IMR-90 (cell line): Measurements from ENCODE around the gene TRAPPC4. TPM values are rescaled to one million over a fixed set of nuclear protein-coding genes. Genes with fewer than 3 reads are reported as not detected.

Source experiments
- ATAC-seq: fragments of 200-7000 bp; cut with Tn5 transposase; 2 replicates; pipeline ENCODE4 v1.9.1; 2020; ENCODE audit warnings: low read depth, mild to moderate bottlenecking, moderate library complexity
- BruUV-seq: library from RNA; stranded (reverse); fragments of 400-500 nt; replicated peaks from 2 replicates; lab custom pipeline; 2021; lab: Mats Ljungman, UMichigan
- CTCF ChIA-PET: fragments of 300-600 bp; formaldehyde crosslinking; extraction: SDS; loops from one replicate; lab custom pipeline; 2021; ENCODE audit warnings: antibody characterized with exemption; lab: Yijun Ruan, JAX
- POLR2A ChIA-PET: fragments of 300-600 bp; sonication (Branson Sonifier 250); formaldehyde crosslinking; loops from one replicate; lab custom pipeline; 2022; ENCODE audit warnings: antibody characterized with exemption; ENCODE audit not compliant: unreplicated experiment; lab: Charles Lee
- DNase-seq: peaks from one replicate; pipeline ENCODE4 v3.0.0; 2013
- H2AFZ ChIP-seq: replicated peaks from 2 replicates; pipeline ENCODE3; 2013; ENCODE audit warnings: low read length, mild to moderate bottlenecking; ENCODE audit not compliant: poor library complexity
- H2AK5ac ChIP-seq: 2 replicates; pipeline ENCODE4 v1.6.1; 2013; ENCODE audit warnings: low read depth, low read length, inconsistent platforms
- H2AK9ac ChIP-seq: replicated peaks from 2 replicates; pipeline ENCODE3; 2013; ENCODE audit warnings: mild to moderate bottlenecking, low read depth, low read length, moderate library complexity; ENCODE audit not compliant: poor library complexity
- H2BK120ac ChIP-seq: 2 replicates; pipeline ENCODE4 v1.6.1; 2013; ENCODE audit warnings: low read depth, low read length, inconsistent platforms
- H2BK15ac ChIP-seq: 3 replicates; pipeline ENCODE4 v1.6.1; 2013; ENCODE audit warnings: low read depth, low read length, inconsistent platforms
- H2BK20ac ChIP-seq: 2 replicates; pipeline ENCODE4 v1.6.1; 2013; ENCODE audit warnings: low read depth, mild to moderate bottlenecking, inconsistent platforms, low read length, moderate library complexity
- H2BK5ac ChIP-seq: 2 replicates; pipeline ENCODE4 v1.6.1; 2013; ENCODE audit warnings: mild to moderate bottlenecking, low read depth, low read length, inconsistent platforms; ENCODE audit not compliant: poor library complexity, severe bottlenecking
- H3K14ac ChIP-seq: replicated peaks from 2 replicates; pipeline ENCODE4 v1.6.1; 2013; ENCODE audit warnings: low read depth, low read length, inconsistent platforms
- H3K18ac ChIP-seq: 2 replicates; pipeline ENCODE4 v1.6.1; 2013; ENCODE audit warnings: low read depth, low read length, control low read depth
- H3K23ac ChIP-seq: 2 replicates; pipeline ENCODE4 v1.6.1; 2013; ENCODE audit warnings: low read depth, low read length, inconsistent platforms
- H3K27ac ChIP-seq: 2 replicates; pipeline ENCODE4 v1.5.1; 2013; ENCODE audit warnings: mild to moderate bottlenecking, control low read depth, low read length; ENCODE audit not compliant: insufficient read depth
- H3K27me3 ChIP-seq: 2 replicates; pipeline ENCODE4 v1.6.1; 2013; ENCODE audit warnings: low read length; ENCODE audit not compliant: control insufficient read depth, insufficient read depth
- H3K36me3 ChIP-seq: 2 replicates; pipeline ENCODE4 v1.6.1; 2013; ENCODE audit warnings: low read length, mixed read lengths; ENCODE audit not compliant: control insufficient read depth, insufficient read depth
- H3K4ac ChIP-seq: 2 replicates; pipeline ENCODE4 v1.6.1; 2013; ENCODE audit warnings: low read depth, low read length, inconsistent platforms
- H3K4me1 ChIP-seq: 2 replicates; pipeline ENCODE4 v1.6.1; 2013; ENCODE audit warnings: low read length, mixed read lengths; ENCODE audit not compliant: control insufficient read depth, insufficient read depth
- H3K4me2 ChIP-seq: 2 replicates; pipeline ENCODE4 v1.6.1; 2013; ENCODE audit warnings: low read depth, mild to moderate bottlenecking, control low read depth, low read length, moderate library complexity
- H3K4me3 ChIP-seq: 2 replicates; pipeline ENCODE4 v1.5.1; 2013; ENCODE audit warnings: low read depth, mild to moderate bottlenecking, control low read depth, low read length, moderate library complexity; ENCODE audit not compliant: insufficient read depth
- H3K56ac ChIP-seq: 2 replicates; pipeline ENCODE4 v1.6.1; 2013; ENCODE audit warnings: low read length, inconsistent platforms; ENCODE audit not compliant: insufficient read depth; ENCODE audit errors: extremely low read depth
- H3K79me1 ChIP-seq, 2 experiments: 2 replicates each; pipeline ENCODE4 v1.6.1; 2013; ENCODE audit warnings: low read length in 2 of 2, inconsistent platforms in 1 of 2, low read depth in 1 of 2
- H3K9ac ChIP-seq: 2 replicates; pipeline ENCODE4 v1.6.1; 2013; ENCODE audit warnings: low read depth, low read length, control low read depth
- H3K9me1 ChIP-seq: 2 replicates; pipeline ENCODE4 v1.6.1; 2013; ENCODE audit warnings: low read length, inconsistent platforms; ENCODE audit not compliant: insufficient read depth
- H3K9me3 ChIP-seq: 2 replicates; pipeline ENCODE4 v1.6.1; 2013; ENCODE audit warnings: low read length; ENCODE audit not compliant: control insufficient read depth, insufficient read depth
- H4K20me1 ChIP-seq: 2 replicates; pipeline ENCODE4 v1.6.1; 2013; ENCODE audit warnings: low read length, inconsistent platforms; ENCODE audit not compliant: insufficient read depth
- H4K5ac ChIP-seq: 2 replicates; pipeline ENCODE4 v1.6.1; 2013; ENCODE audit warnings: mild to moderate bottlenecking, low read depth, low read length, control low read depth
- H4K8ac ChIP-seq, 2 experiments: 2 replicates each; pipeline ENCODE4 v1.6.1; 2013; ENCODE audit warnings: low read depth in 2 of 2, low read length in 2 of 2, control low read depth in 1 of 2, inconsistent platforms in 1 of 2
- H4K91ac ChIP-seq: 2 replicates; pipeline ENCODE4 v1.6.1; 2013; ENCODE audit warnings: low read depth, low read length, inconsistent platforms; ENCODE audit not compliant: insufficient read depth
- CTCF ChIP-seq: conservative IDR thresholded peaks from 2 replicates; pipeline ENCODE4 v1.5.1; 2012; ENCODE audit warnings: mild to moderate bottlenecking, low read depth, low read length, improper control_type of control experiment
- FOS ChIP-seq: fragments of 150-350 bp; IDR thresholded peaks from 2 replicates; pipeline ENCODE4 v1.6.1; 2016; ENCODE audit warnings: low read depth, low read length
- MXI1 ChIP-seq: IDR thresholded peaks from 2 replicates; pipeline ENCODE4 v1.6.1; 2012; ENCODE audit warnings: low read depth, mild to moderate bottlenecking, low read length, moderate library complexity, borderline replicate concordance
- WGBS, 2 experiments: methylation state at CpG; one replicate each; pipeline versions ENCODE4 v1.1.5 to v1.1.7; 2013; ENCODE audit warnings: missing lambda C conversion rate in 2 of 2; ENCODE audit not compliant: insufficient read length in 1 of 2; ENCODE audit errors: extremely low coverage in 2 of 2; 5-methylcytosine and 5-hydroxymethylcytosine counted together
- dilution Hi-C: fragments of 300-500 bp; cut with HindIII; formaldehyde crosslinking; loops from one replicate; pipeline ENCODE4 v1.14.3; 2018; ENCODE audit warnings: low sequenced_read_pairs; ENCODE audit not compliant: unreplicated experiment
- in situ Hi-C: fragments of 300-500 bp; cut with MboI; formaldehyde crosslinking; loops from 3 replicates; pipeline ENCODE4 v1.14.3; 2019; ENCODE audit warnings: low sequenced_read_pairs, inconsistent platforms, mixed read lengths
- intact Hi-C: fragments of 100-400 bp; cut with micrococcal nuclease; formaldehyde crosslinking; loops from 2 replicates; pipeline ENCODE4 v1.10.0; 2022
- polyA plus RNA-seq, 3 experiments: library from polyadenylated mRNA; depleted of rRNA; stranded (reverse); fragments of >200 nt; gene quantifications; 2 replicates each; pipeline ENCODE4 v1.2.3, GENCODE V29; 2012; ENCODE audit warnings: low replicate concordance in 1 of 3
- total RNA-seq: library from RNA; depleted of rRNA; stranded (reverse); fragments of >200 nt; gene quantifications from 2 replicates; pipeline ENCODE4 v1.2.3, GENCODE V29; 2012

Gene TRAPPC4
- total and polyA plus RNA-seq, 2 of the 4 experiments (the other 2 are of a cell fraction): 102 to 162 TPM

DNA sequence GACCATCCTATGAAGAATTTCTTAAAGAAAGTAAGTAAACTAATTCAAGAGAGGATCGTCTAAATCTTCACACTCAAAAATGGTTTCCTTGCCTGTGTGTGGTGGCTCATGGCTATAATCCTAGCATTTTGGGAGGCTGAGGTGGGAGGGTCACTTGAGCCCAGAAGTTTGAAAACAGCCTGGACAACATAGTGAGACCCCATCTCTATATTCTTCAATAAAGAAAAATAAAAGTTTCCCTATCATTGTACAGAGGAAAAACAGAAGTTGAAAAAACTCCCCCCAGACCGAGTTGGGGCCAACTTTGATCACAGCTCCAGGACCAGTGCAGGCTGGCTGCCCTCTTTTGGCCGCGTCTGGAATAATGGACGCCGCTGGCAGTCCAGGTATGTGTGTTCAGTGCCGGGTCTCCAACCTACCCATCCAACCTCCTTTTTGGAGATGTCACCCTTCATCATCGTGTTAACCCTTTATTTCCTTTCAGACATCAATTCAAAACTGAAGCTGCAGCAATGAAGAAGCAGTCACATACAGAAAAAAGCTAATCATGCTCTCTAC lies 3.4 kb upstream of the TRAPPC4 start:
- Histone ChIP-seq H3K4ac (no peak overlapping the region), H2BK20ac (no peak overlapping the region), H3K4me3 (no peak overlapping the region), H2AK5ac (no peak overlapping the region), H4K91ac (no peak overlapping the region), H3K9me1 (peaks cover 3% of the 10 kb centered on the region; the same call in 1 of the 2 replicates), H2AFZ (no peak overlapping the region), H3K27ac (no peak overlapping the region), H3K36me3 (peaks cover 44% of the 10 kb centered on the region), H2BK120ac (no peak overlapping the region), H2BK15ac (no peak overlapping the region), H3K9me3 (no peaks in the 10 kb centered on the region), H3K27me3 (no peaks in the 10 kb centered on the region), H3K79me1 (peaks cover 15 to 54% of the 10 kb centered on the region in 2 experiments; a peak in 3 of 4 replicates), H3K9ac (no peak overlapping the region), H3K56ac (no peak overlapping the region), H2BK5ac (no peak overlapping the region), H4K5ac (no peak overlapping the region), H4K8ac (no peak overlapping the region), H3K4me1 (peaks cover 5% of the 10 kb centered on the region), H3K23ac (no peak overlapping the region), H2AK9ac (no peak overlapping the region), H4K20me1 (peaks cover 36% of the 10 kb centered on the region), H3K18ac (no peak overlapping the region), H3K14ac (no peak overlapping the region), H3K4me2 (no peak overlapping the region)
- intact Hi-C loops: no loop called here
- dilution Hi-C loops: no loop called here
- BruUV-seq: no TSS peak
- in situ Hi-C loops: no loop called here
- ChIA-PET POLR2A (interaction anchor here (0.6 kb wide), 1 partner anchor 456 kb away, joined by 8 read pairs; no protein-coding TSS in a partner anchor), CTCF (no interaction called here)
- WGBS, 2 experiments: 60% methylated on average over 2 of the region's 8 CpGs; no CpG with 5 or more reads in 1 of the 2 experiments
- ATAC-seq (no peak), DNase-seq (no peak)
- 0 out of 2 replicates have a peak, but pooled peaks have one; percentile 7 for TF ChIP-seq CTCF
- no peak for TF ChIP-seq FOS
- TF ChIP-seq MXI1: no peak
